Uterus (tissue), 4 donors: ENCODE results near the gene SNX5. TPM values are rescaled to one million over a fixed set of nuclear protein-coding genes. Genes with fewer than 3 reads are reported as not detected.
A peak's percentile ranks its signal among the peaks of the same experiment; 100 is the strongest.

Source experiments
- DNase-seq, 2 donors: peaks; one replicate each; pipeline ENCODE4 v3.0.0-alpha.2; 2019 to 2020
- H3K27ac ChIP-seq, 2 donors: fragments of 200-600 bp; sonication (generic); 1 replicate in 1 of 2; 2 replicates in 1 of 2; pipeline ENCODE4 v1.5.1; 2016 to 2018
- H3K27me3 ChIP-seq, 2 donors: fragments of 200-600 bp; sonication (generic); one replicate each; pipeline ENCODE4 v1.5.1; 2018 to 2019; ENCODE audit warnings: control low read depth in 1 of 2
- H3K36me3 ChIP-seq, 2 donors: fragments of 200-600 bp; sonication (generic); one replicate each; pipeline ENCODE4 v1.5.1; 2019; ENCODE audit warnings: control low read depth in 1 of 2
- H3K4me1 ChIP-seq, 2 donors: fragments of 200-600 bp; sonication (generic); one replicate each; pipeline ENCODE4 v1.5.1; 2018 to 2019; ENCODE audit warnings: control low read depth in 1 of 2
- H3K4me3 ChIP-seq, 2 donors: fragments of 200-600 bp; sonication (generic); 1 replicate in 1 of 2; 2 replicates in 1 of 2; pipeline ENCODE4 v1.5.1; 2018 to 2019; ENCODE audit warnings: mild to moderate bottlenecking in 1 of 2
- H3K9me3 ChIP-seq, 2 donors: fragments of 200-600 bp; sonication (generic); one replicate each; pipeline ENCODE4 v1.5.1; 2019; ENCODE audit warnings: control low read depth in 1 of 2
- POLR2A ChIP-seq, 2 donors: fragments of 450-650 bp; IDR thresholded peaks; one replicate each; pipeline ENCODE4 v1.6.1; 2016; ENCODE audit warnings: antibody characterized with exemption in 2 of 2, mild to moderate bottlenecking in 1 of 2, moderate library complexity in 1 of 2
- intact Hi-C: fragments of 100-400 bp; cut with DNase I; formaldehyde crosslinking; loops from one replicate; pipeline ENCODE4 v1.15.1; 2023; ENCODE audit warnings: low total_unique reads
- total RNA-seq, 4 donors: library from RNA; depleted of rRNA in 3 of 4; stranded (reverse); fragments of >200 nt in 3 of 4; gene quantifications; one replicate each; pipeline versions ENCODE4 v1.1.0 to v1.2.4, GENCODE V29; 2014 to 2023
- TF ChIP-seq, protein P1 (sequence below), 4 experiments: fragments of 200-600 bp in 2 of 4; fragments of 450-650 bp in 2 of 4; sonication (generic) in 2 of 4; IDR thresholded peaks; one replicate each; pipeline ENCODE4 v1.5.1; 2016 to 2019; ENCODE audit warnings: antibody characterized with exemption in 4 of 4, mild to moderate bottlenecking in 2 of 4, moderate library complexity in 1 of 4
- donor health status: DM: yes; HTN: yes; CAD: no.

SNX5 gene
- total RNA-seq, 4 donors from 2014 or later, result 71.2 to 207 (median 110) TPM

DNA sequence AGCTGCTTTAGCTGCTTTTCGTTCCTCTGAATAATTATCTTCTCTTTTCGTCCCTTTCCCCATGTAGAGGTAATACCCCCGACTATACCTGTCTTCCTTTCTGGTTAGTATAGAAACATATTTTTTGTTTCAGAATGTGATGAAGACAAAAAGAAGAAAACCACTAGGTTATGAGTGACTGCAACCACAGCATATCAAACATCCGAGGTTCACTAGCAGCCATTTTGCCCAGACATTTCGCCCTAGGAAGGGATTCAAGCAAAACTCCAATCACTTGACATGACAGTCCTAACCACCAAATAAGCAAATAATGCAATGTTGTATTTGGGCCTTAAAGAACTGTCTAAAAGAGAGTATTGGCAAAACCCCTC, 9.4 kb downstream of the SNX5 start:
- H3K36me3 ChIP-seq, result no peaks in the 10 kb centered on the region
- H3K27me3 ChIP-seq, result no peaks in the 10 kb centered on the region
- peaks cover 0 to 13% of the 10 kb centered on the region in 2 donors for H3K4me1 ChIP-seq
- H3K9me3 ChIP-seq, result no peaks in the 10 kb centered on the region
- intact Hi-C loops, result no loop called here
- peak overlapping the region; percentile 57 to 78 for H3K27ac ChIP-seq
- no peak for DNase-seq
- TF ChIP-seq, protein P1, sequence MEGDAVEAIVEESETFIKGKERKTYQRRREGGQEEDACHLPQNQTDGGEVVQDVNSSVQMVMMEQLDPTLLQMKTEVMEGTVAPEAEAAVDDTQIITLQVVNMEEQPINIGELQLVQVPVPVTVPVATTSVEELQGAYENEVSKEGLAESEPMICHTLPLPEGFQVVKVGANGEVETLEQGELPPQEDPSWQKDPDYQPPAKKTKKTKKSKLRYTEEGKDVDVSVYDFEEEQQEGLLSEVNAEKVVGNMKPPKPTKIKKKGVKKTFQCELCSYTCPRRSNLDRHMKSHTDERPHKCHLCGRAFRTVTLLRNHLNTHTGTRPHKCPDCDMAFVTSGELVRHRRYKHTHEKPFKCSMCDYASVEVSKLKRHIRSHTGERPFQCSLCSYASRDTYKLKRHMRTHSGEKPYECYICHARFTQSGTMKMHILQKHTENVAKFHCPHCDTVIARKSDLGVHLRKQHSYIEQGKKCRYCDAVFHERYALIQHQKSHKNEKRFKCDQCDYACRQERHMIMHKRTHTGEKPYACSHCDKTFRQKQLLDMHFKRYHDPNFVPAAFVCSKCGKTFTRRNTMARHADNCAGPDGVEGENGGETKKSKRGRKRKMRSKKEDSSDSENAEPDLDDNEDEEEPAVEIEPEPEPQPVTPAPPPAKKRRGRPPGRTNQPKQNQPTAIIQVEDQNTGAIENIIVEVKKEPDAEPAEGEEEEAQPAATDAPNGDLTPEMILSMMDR (IDR thresholded peaks at IDR 0.05), result no peak
- TF ChIP-seq POLR2A (IDR thresholded peaks at IDR 0.05), result no peak
- H3K4me3 ChIP-seq, result no peak overlapping the region

DNA sequence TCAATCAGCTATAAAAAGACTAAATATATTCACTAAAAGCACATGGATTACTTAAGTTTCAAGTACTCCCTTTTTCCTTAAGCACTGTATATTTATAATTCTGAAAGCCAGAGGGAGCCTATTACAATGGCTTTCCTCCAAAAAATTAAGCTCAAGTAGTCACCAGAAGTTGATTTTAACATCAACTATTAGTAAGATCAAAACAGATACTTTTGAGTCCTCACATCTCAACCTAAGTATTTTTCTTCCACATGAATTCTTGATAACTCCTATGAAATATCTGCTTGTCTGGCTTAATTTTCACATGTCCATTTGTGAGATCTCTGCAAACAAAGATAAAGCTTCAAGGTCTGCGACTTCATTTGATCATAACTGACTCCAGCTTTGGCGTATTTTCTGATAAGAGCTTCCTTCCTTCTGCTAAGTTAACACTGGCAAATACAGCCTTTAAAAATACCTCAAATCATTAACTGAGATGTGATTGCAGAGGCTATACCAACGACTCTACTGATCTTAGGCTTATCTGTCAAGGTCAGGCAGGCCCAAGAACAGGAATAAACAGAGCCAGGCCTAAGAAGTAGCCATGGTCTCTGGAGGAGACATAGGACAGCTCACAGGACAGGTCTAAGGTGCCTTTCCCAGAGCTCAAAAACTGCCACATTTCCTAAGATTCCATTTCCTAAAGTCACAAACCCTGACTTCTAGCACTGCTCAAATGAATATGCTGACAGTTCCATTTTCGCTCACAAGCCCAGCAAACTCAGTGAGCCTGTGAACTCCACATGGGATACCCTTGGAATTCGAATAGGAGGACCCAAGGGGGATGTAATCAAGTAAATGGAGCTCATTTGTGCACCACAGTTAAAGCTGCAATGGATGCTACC, 10.0 kb downstream of the SNX5 start:
- Histone ChIP-seq H3K27ac (peak overlapping the region; percentile 57 to 78), H3K4me3 (no peak overlapping the region), H3K9me3 (no peaks in the 10 kb centered on the region), H3K27me3 (no peaks in the 10 kb centered on the region), H3K36me3 (no peaks in the 10 kb centered on the region), H3K4me1 (peaks cover 0 to 13% of the 10 kb centered on the region in 2 donors)
- intact Hi-C loops, result no loop called here
- TF ChIP-seq POLR2A (IDR thresholded peaks at IDR 0.05), result no peak
- TF ChIP-seq, protein P1 (IDR thresholded peaks at IDR 0.05), result peak in 3 of 4 experiments; percentile 14 to 29 (median 25)
- no peak for DNase-seq

DNA sequence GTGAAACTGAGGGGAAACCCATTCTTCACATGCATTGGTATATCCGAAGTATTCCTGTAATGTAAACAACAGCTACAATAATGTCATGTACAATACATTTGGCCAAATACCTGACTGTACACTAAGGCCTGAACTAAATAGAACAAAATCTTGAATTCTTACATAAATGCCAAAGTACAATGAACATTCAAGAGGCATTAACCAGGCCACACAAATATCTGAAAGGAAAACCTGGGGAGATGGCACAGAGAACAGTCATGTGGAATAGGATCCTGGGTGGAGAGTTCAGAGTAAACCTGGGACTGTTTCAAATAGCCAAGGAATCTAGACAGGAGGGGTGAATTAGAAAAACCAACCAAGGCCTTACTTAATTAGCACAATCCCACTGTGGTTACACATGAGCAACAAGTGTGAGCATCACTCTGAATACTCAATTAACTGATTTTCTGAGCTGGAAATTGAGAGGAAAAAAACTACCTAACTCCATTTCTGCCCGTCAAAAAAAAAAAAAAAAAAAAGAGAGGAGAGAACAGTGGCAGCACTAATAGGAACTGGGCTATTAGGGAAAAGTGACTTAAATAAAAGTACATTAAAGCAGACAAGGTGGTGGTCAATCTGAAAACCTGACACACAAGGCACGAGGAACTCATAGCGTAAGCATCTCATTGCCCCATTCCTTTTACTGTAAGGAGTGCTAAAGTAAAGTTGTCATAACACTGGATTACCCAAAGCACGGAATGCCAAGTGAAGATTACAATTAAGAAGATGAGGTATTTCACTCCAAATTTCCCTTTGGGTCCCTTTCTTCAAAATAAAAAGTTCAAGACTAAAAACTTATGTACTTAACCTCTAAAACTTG, 10.9 kb downstream of the SNX5 start:
- Histone ChIP-seq H3K9me3 (no peaks in the 10 kb centered on the region), H3K27me3 (no peaks in the 10 kb centered on the region), H3K27ac (peak overlapping the region; percentile 57 to 78), H3K36me3 (no peaks in the 10 kb centered on the region), H3K4me3 (no peak overlapping the region), H3K4me1 (peaks cover 0 to 13% of the 10 kb centered on the region in 2 donors)
- DNase-seq, result no peak
- TF ChIP-seq, protein P1 (IDR thresholded peaks at IDR 0.05), result no peak
- no peak for TF ChIP-seq POLR2A (IDR thresholded peaks at IDR 0.05)
- intact Hi-C loops, result no loop called here

DNA sequence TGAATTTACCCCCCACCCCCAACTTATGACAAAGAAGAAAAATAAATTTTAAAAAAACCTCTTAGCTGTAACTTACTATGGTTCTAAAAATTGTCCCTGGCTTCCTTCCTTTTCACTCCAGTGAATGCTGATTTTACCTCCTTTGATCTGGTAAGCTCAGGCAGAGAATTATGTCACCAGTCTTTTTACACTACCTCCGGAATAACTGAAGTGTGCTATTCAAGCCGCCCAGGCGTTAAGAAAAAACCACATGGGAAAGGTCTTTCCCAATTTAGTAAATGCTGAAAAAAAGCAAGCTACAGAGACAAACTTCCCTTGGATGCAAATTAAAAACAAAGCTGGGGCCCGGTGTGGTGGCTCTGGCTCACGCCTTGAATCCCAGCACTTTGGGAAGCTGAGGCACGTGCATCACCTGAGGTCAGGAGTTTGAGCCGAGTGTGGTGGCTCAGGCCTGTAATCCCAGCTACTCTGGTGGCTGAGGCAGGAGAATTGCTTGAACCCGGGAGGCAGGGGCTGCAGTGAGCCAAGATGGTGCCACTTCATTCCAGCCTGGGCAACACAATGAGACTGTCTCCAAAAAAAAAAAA, 12.4 kb downstream of the SNX5 start:
- DNase-seq, result no peak
- Histone ChIP-seq H3K4me1 (peaks cover 0 to 13% of the 10 kb centered on the region in 2 donors), H3K4me3 (no peak overlapping the region), H3K27me3 (no peaks in the 10 kb centered on the region), H3K36me3 (no peaks in the 10 kb centered on the region), H3K9me3 (no peaks in the 10 kb centered on the region), H3K27ac (no peak overlapping the region)
- TF ChIP-seq POLR2A (IDR thresholded peaks at IDR 0.05), result no peak
- TF ChIP-seq, protein P1 (IDR thresholded peaks at IDR 0.05), result no peak
- intact Hi-C loops, result no loop called here
